HepG2 (cell line): ENCODE data around the gene SAMD8. TPM values are rescaled to one million over a fixed set of nuclear protein-coding genes. Genes with fewer than 3 reads are reported as not detected.
A peak's percentile ranks its signal among the peaks of the same experiment; 100 is the strongest.

Source experiments
- AGO2 ChIP-seq: fragments of 200-400 bp; formaldehyde crosslinking; optimal IDR thresholded peaks from 2 replicates; pipeline ENCODE3; 2017; ENCODE audit warnings: mild to moderate bottlenecking, low read depth, low read length, moderate library complexity
- CSRNP2 ChIP-seq: sonication (generic); formaldehyde crosslinking; conservative IDR thresholded peaks from 2 replicates; pipeline ENCODE4 v1.8.0; 2022; ENCODE audit warnings: low read depth, missing genetic modification reagents
- DNMT1 ChIP-seq: sonication (generic); formaldehyde crosslinking; IDR thresholded peaks from 2 replicates; pipeline ENCODE4 v1.5.1; 2020; ENCODE audit warnings: mild to moderate bottlenecking, missing genetic modification reagents
- HIC2 ChIP-seq: sonication (generic); formaldehyde crosslinking; IDR thresholded peaks from 2 replicates; pipeline ENCODE4 v1.9.0; 2022; ENCODE audit warnings: low read depth, missing genetic modification reagents
- HNF1A ChIP-seq, 2 experiments: sonication (generic) in 1 of 2; formaldehyde crosslinking in 1 of 2; IDR thresholded peaks; 2 replicates each; pipeline versions ENCODE4 v1.4.0 to v1.6.1; 2016 to 2020; ENCODE audit warnings: borderline replicate concordance in 1 of 2, low read depth in 1 of 2, mild to moderate bottlenecking in 1 of 2, missing genetic modification reagents in 1 of 2
- HNRNPUL1 ChIP-seq: fragments of 200-400 bp; formaldehyde crosslinking; IDR thresholded peaks from 2 replicates; pipeline ENCODE4 v1.6.1; 2017; ENCODE audit warnings: low read depth, mild to moderate bottlenecking, low read length, moderate library complexity
- MXD4 ChIP-seq: IDR thresholded peaks from 2 replicates; pipeline ENCODE4 v1.6.1; 2016; ENCODE audit warnings: mild to moderate bottlenecking, missing biosample characterization, missing genetic modification reagents
- MXI1 ChIP-seq: IDR thresholded peaks from 3 replicates; pipeline ENCODE4 v1.6.1; 2012; ENCODE audit warnings: low read depth, low read length, inconsistent platforms, borderline replicate concordance
- POGK ChIP-seq: sonication (generic); formaldehyde crosslinking; conservative IDR thresholded peaks from 2 replicates; pipeline ENCODE4 v1.8.0; 2022; ENCODE audit warnings: mild to moderate bottlenecking, moderate library complexity, missing genetic modification reagents
- RXRB ChIP-seq: IDR thresholded peaks from 2 replicates; pipeline ENCODE4 v1.6.1; 2016; ENCODE audit warnings: borderline replicate concordance, missing genetic modification reagents, missing compliant biosample characterization
- THAP8 ChIP-seq: sonication (generic); formaldehyde crosslinking; IDR thresholded peaks from 2 replicates; pipeline ENCODE4 v1.5.1; 2020; ENCODE audit warnings: missing genetic modification reagents, mild to moderate bottlenecking, borderline replicate concordance
- ZC3H13 ChIP-seq: sonication (generic); formaldehyde crosslinking; IDR thresholded peaks from 2 replicates; pipeline ENCODE4 v1.8.1; 2023; ENCODE audit warnings: mild to moderate bottlenecking, missing genetic modification reagents, moderate library complexity
- ZKSCAN5 ChIP-seq: sonication (generic); formaldehyde crosslinking; IDR thresholded peaks from 2 replicates; pipeline ENCODE4 v1.5.1; 2020; ENCODE audit warnings: mild to moderate bottlenecking, missing genetic modification reagents
- ZMYM3 ChIP-seq: sonication (generic); formaldehyde crosslinking; IDR thresholded peaks from 2 replicates; pipeline ENCODE4 v1.5.1; 2020; ENCODE audit warnings: mild to moderate bottlenecking, missing genetic modification reagents
- ZNF121 ChIP-seq: sonication (generic); formaldehyde crosslinking; IDR thresholded peaks from 2 replicates; pipeline ENCODE4 v1.5.0; 2020; ENCODE audit warnings: mild to moderate bottlenecking, missing genetic modification reagents
- ZNF160 ChIP-seq: sonication (generic); formaldehyde crosslinking; IDR thresholded peaks from 2 replicates; pipeline ENCODE4 v1.8.0; 2022; ENCODE audit warnings: mild to moderate bottlenecking, inconsistent platforms, missing genetic modification reagents
- ZNF253 ChIP-seq: sonication (generic); formaldehyde crosslinking; IDR thresholded peaks from 2 replicates; pipeline ENCODE4 v1.8.0; 2022; ENCODE audit warnings: mild to moderate bottlenecking, missing genetic modification reagents, borderline replicate concordance
- ZNF350 ChIP-seq: sonication (generic); formaldehyde crosslinking; IDR thresholded peaks from 2 replicates; pipeline ENCODE4 v1.4.0; 2020; ENCODE audit warnings: mild to moderate bottlenecking, low read depth, missing genetic modification reagents, borderline replicate concordance
- ZNF605 ChIP-seq: sonication (generic); formaldehyde crosslinking; IDR thresholded peaks from 2 replicates; pipeline ENCODE4 v1.8.0; 2022; ENCODE audit warnings: mild to moderate bottlenecking, missing genetic modification reagents
- ZNF775 ChIP-seq: sonication (generic); formaldehyde crosslinking; IDR thresholded peaks from 2 replicates; pipeline ENCODE4 v1.4.0; 2020; ENCODE audit warnings: missing genetic modification reagents, mild to moderate bottlenecking, moderate library complexity, borderline replicate concordance
- polyA plus RNA-seq, 8 experiments: library from polyadenylated mRNA; depleted of rRNA in 3 of 8; stranded (reverse) in 7 of 8; unstranded in 1 of 8; fragments of >200 nt; fragmentation: Illumina TruSeq in 4 of 8; extraction: Trizol in 4 of 8; gene quantifications; 2 replicates each; pipeline versions ENCODE4 v1.2.1 to v1.2.3, GENCODE V29; 2011 to 2016; ENCODE audit warnings: low read depth in 4 of 8, missing spikeins in 1 of 8, mixed read lengths in 1 of 8; ENCODE audit not compliant: insufficient read depth in 1 of 8
- total RNA-seq, 5 experiments: library from RNA; depleted of rRNA; stranded (reverse); fragments of >200 nt; fragmentation: Illumina TruSeq; extraction: Trizol; gene quantifications; 2 replicates each; pipeline ENCODE4 v1.2.3, GENCODE V29; 2016; ENCODE audit warnings: low read depth in 1 of 5

The SAMD8 gene
- total and polyA plus RNA-seq, 2 of the 13 experiments (the other 11 are each of a cell fraction or from before 2014, with no cell fraction given) = 10.4 to 13.2 TPM

GRCh38 chr10:75209921-75210281 is 98.4 kb downstream of the SAMD8 start (continued):
- TF ChIP-seq POGK (CRISPR knock-in tag) (no peak), HNRNPUL1 (no peak), ZMYM3 (CRISPR knock-in tag) (0 out of 2 replicates have a peak, but pooled peaks have one; percentile 2), ZNF775 (CRISPR knock-in tag) (no peak), ZNF160 (CRISPR knock-in tag) (no peak), ZNF121 (no peak), ZC3H13 (CRISPR knock-in tag) (0 out of 2 replicates have a peak, but pooled peaks have one; percentile 57), HNF1A (IDR thresholded peaks at IDR 0.05; ENCODE audit: low read depth) (no peak), HNF1A (CRISPR knock-in tag; IDR thresholded peaks at IDR 0.05; ENCODE audit: borderline replicate concordance) (no peak), RXRB (CRISPR knock-in tag) (0 out of 2 replicates have a peak, but pooled peaks have one; percentile 6), ZKSCAN5 (CRISPR knock-in tag) (no peak), DNMT1 (CRISPR knock-in tag) (no peak), ZNF253 (no peak), AGO2 (peak; percentile 59), CSRNP2 (no peak), HIC2 (CRISPR knock-in tag) (0 out of 2 replicates have a peak, but pooled peaks have one; percentile 5), ZNF350 (CRISPR knock-in tag) (no peak; the same call in 1 of the 2 replicates), MXI1 (no peak), THAP8 (CRISPR knock-in tag) (no peak), MXD4 (no peak), ZNF605 (CRISPR knock-in tag) (no peak)
